ENCODE data around the gene WLS.

The WLS gene

DNA sequence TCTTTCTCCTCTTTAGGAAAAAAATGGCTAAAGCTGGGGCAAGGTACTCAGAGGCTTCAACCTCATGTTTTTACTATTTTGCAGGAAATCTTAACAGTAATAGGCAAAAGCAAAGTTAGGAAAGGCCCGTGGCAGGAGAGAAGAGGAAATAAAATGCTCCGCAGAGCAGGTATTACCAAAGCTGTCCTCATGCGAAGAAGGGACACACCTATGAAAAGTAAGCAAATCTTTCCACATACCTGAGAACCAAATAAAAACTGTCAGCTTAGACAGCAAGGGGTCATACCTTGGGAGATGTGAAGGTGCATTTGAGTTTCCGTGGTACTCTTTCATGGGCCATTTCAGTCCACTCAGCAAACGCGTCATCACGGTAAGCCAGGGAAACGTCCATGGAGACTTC is 73.5 kb downstream of the WLS start:
- H3K4me3 ChIP-seq (ENCODE audit: low read depth, low read length): no peak overlapping the region
- TF ChIP-seq, protein P1, sequence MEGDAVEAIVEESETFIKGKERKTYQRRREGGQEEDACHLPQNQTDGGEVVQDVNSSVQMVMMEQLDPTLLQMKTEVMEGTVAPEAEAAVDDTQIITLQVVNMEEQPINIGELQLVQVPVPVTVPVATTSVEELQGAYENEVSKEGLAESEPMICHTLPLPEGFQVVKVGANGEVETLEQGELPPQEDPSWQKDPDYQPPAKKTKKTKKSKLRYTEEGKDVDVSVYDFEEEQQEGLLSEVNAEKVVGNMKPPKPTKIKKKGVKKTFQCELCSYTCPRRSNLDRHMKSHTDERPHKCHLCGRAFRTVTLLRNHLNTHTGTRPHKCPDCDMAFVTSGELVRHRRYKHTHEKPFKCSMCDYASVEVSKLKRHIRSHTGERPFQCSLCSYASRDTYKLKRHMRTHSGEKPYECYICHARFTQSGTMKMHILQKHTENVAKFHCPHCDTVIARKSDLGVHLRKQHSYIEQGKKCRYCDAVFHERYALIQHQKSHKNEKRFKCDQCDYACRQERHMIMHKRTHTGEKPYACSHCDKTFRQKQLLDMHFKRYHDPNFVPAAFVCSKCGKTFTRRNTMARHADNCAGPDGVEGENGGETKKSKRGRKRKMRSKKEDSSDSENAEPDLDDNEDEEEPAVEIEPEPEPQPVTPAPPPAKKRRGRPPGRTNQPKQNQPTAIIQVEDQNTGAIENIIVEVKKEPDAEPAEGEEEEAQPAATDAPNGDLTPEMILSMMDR (IDR thresholded peaks at IDR 0.05; ENCODE audit: borderline replicate concordance, insufficient read depth, low read depth, low read length): no peak

DNA sequence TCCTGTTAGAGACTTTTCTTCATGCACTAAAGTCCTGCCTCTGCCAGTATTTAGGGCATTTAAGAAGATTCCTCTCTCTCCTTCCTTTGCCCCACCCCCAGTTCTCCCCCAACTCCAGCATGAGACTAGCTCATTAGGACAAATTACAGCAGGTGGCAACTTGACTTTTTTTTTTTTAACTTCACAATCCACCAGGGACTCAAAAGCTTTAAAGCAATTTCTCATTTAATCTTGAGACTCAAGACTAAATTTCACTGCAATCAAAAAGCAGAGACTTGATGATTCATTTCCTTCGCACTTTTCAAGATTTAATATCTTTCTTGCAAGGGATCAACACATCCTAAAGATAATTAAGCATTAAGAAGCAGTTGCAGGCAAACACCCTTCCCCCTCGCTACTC is 74.9 kb downstream of the WLS start:
- no peak overlapping the region for H3K4me3 ChIP-seq (ENCODE audit: low read depth, low read length)
- TF ChIP-seq, protein P1 (IDR thresholded peaks at IDR 0.05; ENCODE audit: borderline replicate concordance, insufficient read depth, low read depth, low read length): no peak

DNA sequence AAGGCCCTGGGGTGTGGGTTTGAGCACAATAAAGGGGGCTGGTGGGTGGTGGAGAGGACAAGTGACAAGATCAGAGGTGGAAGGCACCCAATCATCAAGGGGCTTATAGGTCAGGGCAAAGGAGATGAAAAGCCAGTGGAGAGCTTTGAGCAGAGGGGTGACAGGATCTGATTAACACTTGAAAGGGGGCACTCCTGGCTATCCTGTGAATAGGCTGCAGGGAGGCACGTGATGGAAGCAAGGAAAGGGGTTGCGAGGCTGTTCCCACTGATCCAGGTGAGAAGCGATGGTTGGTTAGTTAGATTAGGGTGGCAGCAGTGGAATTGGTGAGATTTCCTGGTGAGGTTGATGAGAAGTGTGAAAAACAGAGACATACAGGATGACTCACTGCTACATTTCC is 80.6 kb downstream of the WLS start:
- TF ChIP-seq, protein P1 (IDR thresholded peaks at IDR 0.05; ENCODE audit: borderline replicate concordance, insufficient read depth, low read depth, low read length): no peak
- H3K4me3 ChIP-seq (ENCODE audit: low read depth, low read length): no peak overlapping the region

DNA sequence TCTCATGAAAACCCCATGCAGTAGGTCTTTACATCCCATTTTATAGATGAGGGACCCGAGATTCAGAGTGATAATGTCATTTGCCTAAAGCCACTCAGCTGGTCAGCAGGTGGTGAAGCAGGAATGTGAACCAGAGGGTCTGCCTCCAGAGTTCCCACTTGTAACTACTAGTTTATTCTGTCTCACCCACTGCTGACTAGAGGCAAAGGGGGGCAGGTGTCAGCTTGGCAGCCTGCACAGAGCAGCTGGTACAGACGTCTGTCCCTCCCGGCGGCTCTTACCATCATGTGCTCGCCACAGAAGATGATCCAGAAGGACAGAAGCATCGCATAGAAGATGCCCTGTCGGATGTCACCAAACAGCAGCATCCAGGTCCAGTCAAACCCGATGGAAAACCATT is 82.4 kb downstream of the WLS start:
- TF ChIP-seq, protein P1 (IDR thresholded peaks at IDR 0.05; ENCODE audit: borderline replicate concordance, insufficient read depth, low read depth, low read length): no peak
- H3K4me3 ChIP-seq (ENCODE audit: low read depth, low read length): no peak overlapping the region

DNA sequence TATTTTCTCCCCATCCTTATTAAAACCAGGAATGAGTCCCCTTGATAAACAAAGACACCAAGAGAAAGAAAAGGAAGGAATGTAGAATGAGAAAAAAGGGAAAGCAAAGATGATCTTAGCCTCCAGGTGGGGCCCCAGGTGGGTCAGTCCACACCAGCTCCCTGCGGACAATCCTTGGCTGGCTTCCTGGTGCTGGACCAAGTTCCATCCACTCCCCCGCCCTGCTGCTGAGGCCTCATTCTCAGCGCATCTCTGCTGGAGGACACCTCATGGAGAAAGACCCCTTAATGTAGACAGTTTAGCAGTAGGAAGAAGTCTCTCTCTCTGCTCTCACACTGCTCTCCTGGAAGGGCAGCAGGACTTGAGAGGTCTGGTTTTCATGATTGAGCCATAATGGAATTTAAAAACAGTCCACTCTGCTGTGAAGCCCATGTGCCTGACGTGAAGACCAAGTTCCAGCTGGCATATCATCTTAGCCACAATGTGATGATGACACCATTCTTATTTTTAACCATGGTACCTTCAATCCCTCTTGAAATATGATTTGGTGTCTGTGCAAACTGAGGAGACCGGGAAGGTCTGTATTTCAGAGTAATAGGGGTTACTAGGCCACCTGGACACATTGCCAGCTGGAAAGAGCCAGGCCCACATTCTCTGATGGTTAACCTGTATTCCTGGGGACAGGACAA is 83.1 kb downstream of the WLS start:
- H3K4me3 ChIP-seq (ENCODE audit: low read depth, low read length): no peak overlapping the region
- TF ChIP-seq, protein P1 (IDR thresholded peaks at IDR 0.05; ENCODE audit: borderline replicate concordance, insufficient read depth, low read depth, low read length): no peak

DNA sequence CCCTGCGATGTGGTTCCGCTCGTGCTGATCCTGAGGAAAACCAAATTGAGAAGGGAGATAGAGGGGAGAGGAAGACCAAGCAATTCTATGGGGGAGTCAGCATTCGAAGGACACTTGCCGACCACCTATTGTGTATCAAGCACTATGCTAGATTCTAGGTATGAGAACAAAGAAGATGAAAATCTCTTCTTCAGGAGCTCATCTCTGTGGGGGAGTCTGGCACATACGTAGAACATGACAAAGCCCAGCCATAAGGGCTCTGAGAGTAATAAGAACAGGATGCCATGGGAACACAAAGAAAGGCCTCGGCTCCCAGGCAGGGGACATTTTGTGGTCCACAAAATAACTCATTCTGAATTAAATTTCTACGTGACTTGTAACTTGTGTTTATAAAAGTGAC is 83.7 kb downstream of the WLS start:
- no peak overlapping the region for H3K4me3 ChIP-seq (ENCODE audit: low read depth, low read length)
- TF ChIP-seq, protein P1 (IDR thresholded peaks at IDR 0.05; ENCODE audit: borderline replicate concordance, insufficient read depth, low read depth, low read length): no peak

DNA sequence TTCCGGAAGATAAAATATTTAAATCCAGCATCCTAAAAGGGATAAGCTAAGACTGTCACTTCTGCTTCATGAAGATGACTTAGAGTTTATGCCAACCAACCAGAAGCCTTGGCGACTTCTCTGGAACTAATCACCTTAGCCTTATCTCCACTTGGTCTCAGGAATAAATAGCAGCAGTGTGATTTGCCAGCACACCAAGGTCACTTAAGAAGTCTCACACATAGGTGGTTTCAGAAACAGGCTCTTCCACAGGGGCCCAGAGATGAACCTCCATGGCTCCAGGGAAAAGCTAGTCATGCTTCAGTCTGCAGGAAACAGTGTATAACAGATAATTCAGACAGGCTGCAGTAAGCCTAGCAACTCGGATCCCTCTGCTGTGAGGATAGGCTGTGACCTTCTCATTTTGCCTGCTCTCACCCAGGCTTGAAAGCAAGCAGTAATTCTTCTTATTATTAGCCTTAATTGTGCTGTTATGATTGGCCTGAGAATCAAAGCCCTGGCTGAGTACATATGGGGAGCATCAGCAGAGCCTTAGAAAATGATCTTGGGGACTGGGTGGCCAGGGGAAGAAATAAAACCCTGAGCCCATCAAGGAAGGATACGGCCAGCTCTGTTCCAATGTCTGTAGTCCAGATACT is 84.7 kb downstream of the WLS start:
- H3K4me3 ChIP-seq (ENCODE audit: low read depth, low read length): no peak overlapping the region

More for the DNA sequence above, 84.7 kb downstream of the WLS start:
- TF ChIP-seq, protein P1 (IDR thresholded peaks at IDR 0.05; ENCODE audit: borderline replicate concordance, insufficient read depth, low read depth, low read length): no peak

Data from GM12875 (cell line).